Ovary (tissue), 9 donors: Measurements from ENCODE around the gene SMIM43. TPM values are rescaled to one million over a fixed set of nuclear protein-coding genes. Genes with fewer than 3 reads are reported as not detected.
"Not testable (repeated sequence)": the region's sequence is repeated elsewhere in the genome, so short reads cannot be mapped to it uniquely, and the experiment has no call there.

Source experiments
- DNase-seq, 5 donors: peaks; one replicate each; pipeline ENCODE4 v3.0.0-alpha.2; 2019 to 2020
- H3K27ac ChIP-seq, 2 donors: fragments of 200-600 bp; one replicate each; pipeline versions ENCODE4 v1.5.1 to v1.8.0; 2019 to 2022
- H3K27me3 ChIP-seq: fragments of 200-600 bp; one replicate; pipeline ENCODE4 v1.8.0; 2022
- H3K36me3 ChIP-seq: fragments of 200-600 bp; sonication (generic); one replicate; pipeline ENCODE4 v1.5.1; 2019
- H3K4me1 ChIP-seq: one replicate; pipeline ENCODE4 v1.8.1; 2013; ENCODE audit warnings: mild to moderate bottlenecking, moderate library complexity; ENCODE audit not compliant: insufficient read depth
- H3K4me3 ChIP-seq: fragments of 200-600 bp; sonication (generic); one replicate; pipeline ENCODE4 v1.5.1; 2017
- H3K9me3 ChIP-seq, 2 donors: fragments of 200-600 bp in 1 of 2; sonication (generic) in 1 of 2; one replicate each; pipeline versions ENCODE4 v1.5.1 to v1.8.1; 2013 to 2019; ENCODE audit warnings: mild to moderate bottlenecking in 1 of 2, moderate library complexity in 1 of 2
- CTCF ChIP-seq, 3 donors: fragments of 450-650 bp in 2 of 3; fragments of 200-600 bp in 1 of 3; IDR thresholded peaks; one replicate each; pipeline versions ENCODE4 v1.5.1 to v1.8.0; 2016 to 2022; ENCODE audit warnings: antibody characterized with exemption in 3 of 3, mild to moderate bottlenecking in 1 of 3
- EP300 ChIP-seq: sonication (generic); formaldehyde crosslinking; IDR thresholded peaks from one replicate; pipeline ENCODE4 v1.6.1; 2017; ENCODE audit warnings: antibody characterized with exemption
- POLR2A ChIP-seq: fragments of 450-650 bp; IDR thresholded peaks from one replicate; pipeline ENCODE4 v1.6.1; 2017; ENCODE audit warnings: antibody characterized with exemption, mild to moderate bottlenecking, moderate library complexity
- WGBS, 3 donors: extraction: QIAGEN DNeasy Blood & Tissue Kit in 1 of 3; methylation state at CpG; one replicate each; pipeline versions ENCODE4 v1.1.5 to v1.1.7; 2013 to 2017; 5-methylcytosine and 5-hydroxymethylcytosine counted together
- intact Hi-C, 4 donors: fragments of 100-400 bp; cut with DNase I; formaldehyde crosslinking; loops; one replicate each; pipeline versions ENCODE4 v1.11.0 to v1.15.1; 2022 to 2023
- polyA plus RNA-seq, 2 donors: library from polyadenylated mRNA; stranded (reverse); fragments of 200-250 nt in 1 of 2; fragments of 350-450 nt in 1 of 2; fragmentation: Illumina TruSeq in 1 of 2; extraction: RNeasy Lipid Tissue Mini Kit (QIAGEN cat#74804) in 1 of 2; gene quantifications; one replicate each; pipeline ENCODE4 v1.2.3, GENCODE V29; 2013 to 2014
- total RNA-seq, 7 donors: library from RNA; depleted of rRNA in 2 of 7; stranded (reverse); fragments of >200 nt in 2 of 7; fragmentation: NEBNext Ultra II Directional in 3 of 7; extraction: Animal tissue kit (Norgen Biotek cat#: 25700) in 3 of 7; gene quantifications; one replicate each; pipeline versions ENCODE4 v1.1.0 to v1.2.4, GENCODE V29; 2016 to 2023
- donor health status: DM: no; HTN: no; CAD: no; lungs with moderate emphysema.
- donor health status: DM: no; HTN: no; CAD: no.
- donor health status: Bipolar disorder and iron deficiency.
- donor health status: DM: yes; HTN: yes; CAD: no.
- donor health status: DM: no; HTN: no; CAD: no.
- donor health status: DM: yes; HTN: yes; CAD: no.

SMIM43 gene
- total and polyA plus RNA-seq, 9 donors: 0.11 to 0.40 (median 0.25) TPM; not detected in 5

- Histone ChIP-seq H3K36me3 (no peaks in the 10 kb centered on the region), H3K4me1 (no peaks in the 10 kb centered on the region), H3K27ac (no peak overlapping the region), H3K27me3 (no peaks in the 10 kb centered on the region), H3K4me3 (no peak overlapping the region), H3K9me3 (no peaks in the 10 kb centered on the region)
- DNase-seq: no peak
- TF ChIP-seq EP300 (no peak), POLR2A (no peak), CTCF (IDR thresholded peaks at IDR 0.05) (no peak)
- WGBS, 3 donors: 83 to 93% (median 91%) methylated on average over 1 of the region's 1 CpG
- intact Hi-C loops: loop anchor here in 3 of 4 donors (10.0 kb wide), 2 partner anchors 60 to 360 kb away; no protein-coding TSS in a partner anchor
These were observed 30.4 kb downstream of the SMIM43 start for GRCh38 chr4:121734571-121734970.

- intact Hi-C loops: loop anchor here in 3 of 4 donors (10.0 kb wide), 2 partner anchors 59 to 359 kb away; no protein-coding TSS in a partner anchor
- TF ChIP-seq CTCF (IDR thresholded peaks at IDR 0.05) (no peak), POLR2A (no peak), EP300 (no peak)
- H3K9me3 ChIP-seq: no peaks in the 10 kb centered on the region
- H3K4me1 ChIP-seq: no peaks in the 10 kb centered on the region
- H3K36me3 ChIP-seq: no peaks in the 10 kb centered on the region
- H3K4me3 ChIP-seq: no peak overlapping the region
- no peaks in the 10 kb centered on the region for H3K27me3 ChIP-seq
- H3K27ac ChIP-seq: no peak overlapping the region
- 79 to 96% (median 89%) methylated on average over 1 of the region's 1 CpG for WGBS, 3 donors
- no peak for DNase-seq
These were observed 31.0 kb downstream of the SMIM43 start for GRCh38 chr4:121733942-121734341.

- not testable (repeated sequence) for H3K9me3 ChIP-seq, H3K4me1 ChIP-seq, H3K36me3 ChIP-seq, H3K27me3 ChIP-seq, DNase-seq, H3K27ac ChIP-seq, H3K4me3 ChIP-seq
- intact Hi-C loops: loop anchor here (10.0 kb wide), 2 partner anchors 55 to 355 kb away; no protein-coding TSS in a partner anchor
- WGBS, 3 donors: 94 to 97% (median 96%) methylated on average over 2 of the region's 2 CpGs
These were observed 35.2 kb downstream of the SMIM43 start for GRCh38 chr4:121729753-121730152.

- Histone ChIP-seq H3K9me3 (no peaks in the 10 kb centered on the region), H3K4me3 (no peak overlapping the region), H3K36me3 (no peaks in the 10 kb centered on the region), H3K4me1 (no peaks in the 10 kb centered on the region), H3K27ac (no peak overlapping the region), H3K27me3 (no peaks in the 10 kb centered on the region)
- WGBS, 3 donors: 56 to 74% (median 57%) methylated on average over 3 of the region's 3 CpGs
- no peak for DNase-seq
- no peak for TF ChIP-seq EP300
- TF ChIP-seq CTCF (IDR thresholded peaks at IDR 0.05): no peak
- TF ChIP-seq POLR2A: no peak
- intact Hi-C loops: loop anchor here in 1 of 4 donors (10.0 kb wide), 1 partner anchor 54 kb away; no protein-coding TSS in a partner anchor
These were observed 36.2 kb downstream of the SMIM43 start for GRCh38 chr4:121728798-121729226.

- Histone ChIP-seq H3K4me3 (no peak overlapping the region), H3K27me3 (no peaks in the 10 kb centered on the region), H3K36me3 (no peaks in the 10 kb centered on the region), H3K4me1 (no peaks in the 10 kb centered on the region), H3K9me3 (no peaks in the 10 kb centered on the region), H3K27ac (no peak overlapping the region)
- DNase-seq: no peak
- intact Hi-C loops: loop anchor here in 1 of 4 donors (10.0 kb wide), 1 partner anchor 53 kb away; no protein-coding TSS in a partner anchor
- 42 to 67% (median 66%) methylated on average over 4 of the region's 4 CpGs for WGBS, 3 donors
- TF ChIP-seq POLR2A (no peak), EP300 (no peak), CTCF (IDR thresholded peaks at IDR 0.05) (no peak)
These were observed 36.9 kb downstream of the SMIM43 start for GRCh38 chr4:121728066-121728465.
